ENCODE results near the gene MALAT1. TPM values are rescaled to one million over a fixed set of nuclear protein-coding genes. Genes with fewer than 3 reads are reported as not detected.

Gene MALAT1
- polyA plus RNA-seq, 4 donors: 557 to 843 (median 666) TPM

DNA sequence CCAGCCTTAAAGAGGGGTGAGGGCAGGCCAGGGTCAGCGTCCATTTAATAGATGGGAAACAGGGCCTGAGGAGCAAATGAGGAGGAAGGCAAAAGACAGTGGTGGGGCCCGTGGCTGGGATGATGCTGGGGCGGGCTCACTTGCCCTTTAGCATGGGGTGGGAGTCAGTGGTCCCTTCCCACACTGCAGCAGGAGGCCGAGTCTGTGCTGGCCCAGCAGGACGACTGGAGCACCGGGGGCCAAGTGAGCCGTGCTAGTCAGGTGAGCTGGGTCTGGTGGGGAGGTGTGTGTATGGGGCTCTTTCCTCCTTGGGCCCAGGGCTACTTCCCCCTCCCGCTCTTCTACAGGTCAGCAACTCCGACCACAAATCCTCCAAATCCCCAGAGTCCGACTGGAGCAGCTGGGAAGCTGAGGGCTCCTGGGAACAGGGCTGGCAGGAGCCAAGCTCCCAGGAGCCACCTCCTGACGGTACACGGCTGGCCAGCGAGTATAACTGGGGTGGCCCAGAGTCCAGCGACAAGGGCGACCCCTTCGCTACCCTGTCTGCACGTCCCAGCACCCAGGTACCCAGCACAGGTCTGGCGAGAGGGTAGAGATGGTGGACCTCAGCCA is 38.9 kb downstream of the MALAT1 start:
- no peak for DNase-seq (ENCODE audit: low read depth in 4 of 4, low spot score in 3 of 4)

DNA sequence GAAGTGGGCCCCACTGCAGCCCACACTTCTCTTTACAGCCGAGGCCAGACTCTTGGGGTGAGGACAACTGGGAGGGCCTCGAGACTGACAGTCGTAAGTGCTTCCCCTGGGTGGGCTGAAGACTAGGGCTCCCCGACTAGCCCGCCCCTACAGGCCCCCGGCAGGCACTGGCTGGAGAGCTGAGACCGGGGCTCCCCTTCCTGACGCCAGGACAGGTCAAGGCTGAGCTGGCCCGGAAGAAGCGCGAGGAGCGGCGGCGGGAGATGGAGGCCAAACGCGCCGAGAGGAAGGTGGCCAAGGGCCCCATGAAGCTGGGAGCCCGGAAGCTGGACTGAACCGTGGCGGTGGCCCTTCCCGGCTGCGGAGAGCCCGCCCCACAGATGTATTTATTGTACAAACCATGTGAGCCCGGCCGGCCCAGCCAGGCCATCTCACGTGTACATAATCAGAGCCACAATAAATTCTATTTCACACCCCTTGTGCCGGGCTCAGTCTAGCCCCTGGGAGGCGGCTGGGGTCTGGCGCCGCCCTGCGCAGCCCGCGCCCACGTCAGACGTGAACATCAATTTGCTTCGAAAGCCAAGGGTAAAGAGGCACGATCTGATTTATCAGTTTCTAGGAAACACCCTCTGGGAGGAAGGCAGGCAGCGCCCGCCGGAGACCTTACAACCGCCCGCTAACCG is 39.5 kb downstream of the MALAT1 start:
- DNase-seq (ENCODE audit: low read depth in 4 of 4, low spot score in 3 of 4): no peak

DNA sequence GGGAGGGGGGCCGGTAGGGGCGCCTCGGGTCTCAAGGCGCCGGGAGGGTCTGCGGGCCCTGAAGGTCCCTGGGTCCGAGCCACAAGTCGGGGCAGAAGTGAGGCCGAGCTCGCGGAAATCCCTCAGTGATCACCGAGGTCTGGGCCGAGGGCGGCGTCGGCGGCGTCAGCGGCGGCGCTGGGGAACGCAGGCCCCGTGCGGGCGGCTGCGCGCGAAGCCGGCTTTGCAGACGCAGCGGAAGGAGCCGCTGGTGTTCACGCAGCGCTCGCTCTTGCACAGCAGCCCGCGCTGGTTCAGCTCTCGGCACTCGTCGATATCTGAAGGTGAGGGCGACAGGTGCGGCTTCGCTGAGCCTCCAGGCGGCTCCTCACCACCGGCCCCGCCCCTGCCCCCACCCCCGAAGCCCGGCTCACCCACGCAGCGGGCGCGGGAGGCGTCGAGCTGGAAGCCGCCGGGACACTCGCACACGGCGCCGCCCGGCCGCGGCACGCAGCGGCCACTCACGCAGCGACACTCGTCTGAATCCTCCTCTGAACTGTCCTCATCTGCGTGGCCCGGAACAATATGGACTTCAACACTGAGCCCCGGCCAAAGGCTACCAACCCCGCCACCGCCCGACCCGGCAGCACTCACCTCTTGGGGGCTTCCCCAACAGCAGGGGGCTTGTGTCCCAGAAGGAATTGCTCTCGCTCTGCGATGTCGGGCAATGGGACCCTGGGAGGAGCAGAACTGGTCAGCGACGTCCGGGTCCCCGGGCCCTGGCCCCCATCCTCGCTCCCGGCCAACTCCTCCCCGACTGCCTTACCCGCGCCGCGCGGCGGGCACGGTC is 40.3 kb downstream of the MALAT1 start:
- DNase-seq (ENCODE audit: low read depth in 4 of 4, low spot score in 3 of 4): no peak

DNA sequence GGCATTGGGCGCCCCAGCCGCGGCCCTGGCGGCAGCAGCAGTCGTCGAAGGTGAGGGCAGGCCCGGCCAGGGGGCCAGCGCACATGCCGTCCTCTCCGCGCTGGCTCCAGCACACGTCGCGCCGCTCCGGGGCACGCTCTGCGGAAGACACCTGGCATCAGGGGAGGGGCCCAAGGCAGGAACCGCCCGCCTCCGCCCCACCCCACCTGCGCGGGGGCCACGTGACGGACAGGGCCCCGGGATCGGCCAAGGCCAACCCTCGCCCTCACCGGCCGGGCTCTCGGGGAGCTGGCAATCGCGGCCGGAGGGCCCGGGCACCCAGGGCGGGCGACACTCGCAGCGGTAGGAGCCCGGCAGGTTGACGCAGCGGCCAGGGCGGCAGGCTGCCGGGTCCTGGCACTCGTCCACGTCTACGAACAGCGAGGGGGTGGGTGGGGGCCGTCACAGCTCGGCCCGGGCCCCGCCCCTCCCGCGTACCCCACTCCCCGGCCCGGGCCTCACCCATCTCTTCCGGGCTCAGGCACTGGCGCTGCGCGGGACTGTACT is 41.0 kb downstream of the MALAT1 start:
- no peak for DNase-seq (ENCODE audit: low read depth in 4 of 4, low spot score in 3 of 4)

DNA sequence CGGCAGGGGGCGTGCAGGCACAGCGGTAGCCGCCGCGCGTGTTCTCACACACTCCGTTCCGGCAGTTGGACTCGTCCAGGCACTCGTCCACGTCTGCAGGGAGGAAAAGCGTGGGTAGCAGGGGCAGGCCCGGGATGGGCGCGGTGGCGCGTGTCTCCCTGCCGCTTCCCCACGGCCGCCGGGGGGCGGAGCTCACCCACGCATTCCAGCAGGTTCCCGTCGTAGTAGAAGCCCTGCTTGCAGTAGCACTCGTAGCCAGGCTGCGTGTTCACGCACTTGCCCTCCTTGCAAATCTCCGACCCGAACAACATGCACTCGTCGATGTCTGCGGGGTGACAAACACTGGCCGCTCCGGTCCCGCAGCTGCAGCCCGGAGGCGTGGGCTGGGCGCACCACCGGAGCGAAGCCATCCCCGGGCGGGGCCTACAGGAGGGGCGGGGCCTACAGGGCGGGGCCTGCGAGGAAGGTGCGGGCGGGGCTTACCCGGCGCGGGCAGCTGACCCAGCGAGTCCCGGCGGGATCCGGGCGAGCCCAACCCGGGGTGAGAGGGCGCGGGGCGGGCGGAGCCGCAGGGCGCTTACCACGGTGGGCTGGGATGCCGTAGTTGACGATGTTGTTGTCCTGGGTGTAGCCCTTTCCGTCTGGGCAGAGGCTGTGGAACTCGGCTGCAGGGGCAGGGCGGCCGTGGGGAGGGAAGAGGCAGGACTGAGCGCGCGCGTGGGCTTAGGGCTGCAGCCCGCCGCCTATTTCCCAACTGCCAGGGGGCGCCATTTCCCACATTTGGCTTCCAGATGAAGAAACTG is 41.6 kb downstream of the MALAT1 start:
- DNase-seq (ENCODE audit: low read depth in 4 of 4, low spot score in 3 of 4): peak in 3 of 4 donors; percentile 65 to 66 (median 65)

DNA sequence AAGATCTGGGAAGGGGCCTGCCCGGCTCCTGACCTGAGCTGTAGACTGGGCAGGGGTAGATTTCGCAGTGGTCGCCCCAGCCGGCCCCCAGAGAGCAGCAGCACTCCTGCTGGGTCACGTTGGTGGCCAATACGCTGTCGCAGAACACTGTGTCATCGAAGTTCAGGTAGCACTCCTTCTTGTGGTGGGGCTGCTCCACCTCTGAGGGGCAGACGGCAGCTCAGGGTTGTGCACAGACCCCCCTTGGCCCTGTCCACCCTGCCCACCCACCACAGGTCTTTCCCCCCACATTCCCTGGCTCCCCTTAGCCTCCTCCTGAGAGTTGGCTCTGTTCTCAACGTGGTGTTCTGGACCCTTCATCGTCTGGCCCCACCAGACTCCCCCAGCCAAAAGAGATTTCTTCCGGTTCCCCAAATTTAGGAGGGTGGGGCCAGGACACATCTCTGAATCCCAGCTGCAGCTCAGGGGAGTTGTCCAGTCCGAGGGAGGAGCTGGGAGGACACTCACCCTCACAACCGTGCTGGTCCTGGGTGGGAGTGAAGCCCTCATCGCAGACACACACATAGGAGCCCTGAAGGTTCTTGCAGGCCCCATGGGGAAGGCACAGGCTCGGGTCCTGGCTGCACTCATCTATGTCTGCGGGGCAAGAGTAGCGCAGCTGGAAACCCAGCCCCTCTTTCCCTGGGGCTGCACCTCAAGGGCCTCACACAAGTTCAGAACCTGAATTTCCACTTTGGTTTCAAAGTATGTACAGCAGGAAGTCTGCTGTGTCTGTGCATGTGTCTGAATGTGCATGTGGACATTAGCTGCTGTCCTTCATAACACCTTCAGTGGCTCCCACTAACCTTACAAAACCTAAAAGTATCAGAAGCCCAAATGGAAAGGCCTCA is 42.5 kb downstream of the MALAT1 start:
- no peak for DNase-seq (ENCODE audit: low read depth in 4 of 4, low spot score in 3 of 4)

DNA sequence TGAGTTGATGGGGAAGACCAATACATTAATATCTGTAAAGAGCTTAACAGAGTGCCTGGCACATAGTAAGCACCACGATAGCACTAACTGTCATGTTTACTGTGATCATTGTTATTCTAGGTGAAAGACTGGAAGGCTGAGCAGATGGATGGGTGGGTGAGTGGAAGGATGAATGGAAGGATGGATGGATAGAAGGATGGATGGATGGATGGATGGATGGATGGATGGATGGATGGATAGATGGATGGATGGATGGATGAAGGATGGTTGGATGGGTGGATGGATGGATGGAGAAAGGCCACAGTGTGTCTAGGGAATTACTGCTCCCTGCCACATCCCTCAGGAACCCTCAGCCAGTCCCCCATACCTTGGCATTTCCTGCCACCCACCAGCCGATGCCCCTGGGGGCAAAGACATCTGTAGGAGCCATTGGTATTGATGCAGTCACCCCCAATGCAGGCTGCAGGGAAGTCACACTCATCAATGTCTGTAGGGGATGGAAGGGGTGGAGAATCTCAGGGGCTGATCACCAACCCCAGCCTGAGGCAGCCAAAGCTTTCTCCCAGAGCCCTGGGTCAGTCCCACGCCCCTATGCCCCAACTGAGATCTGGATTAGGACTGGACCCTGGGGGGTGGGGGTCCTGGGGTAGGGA is 44.0 kb downstream of the MALAT1 start:
- no peak for DNase-seq (ENCODE audit: low read depth in 4 of 4, low spot score in 3 of 4)

DNA sequence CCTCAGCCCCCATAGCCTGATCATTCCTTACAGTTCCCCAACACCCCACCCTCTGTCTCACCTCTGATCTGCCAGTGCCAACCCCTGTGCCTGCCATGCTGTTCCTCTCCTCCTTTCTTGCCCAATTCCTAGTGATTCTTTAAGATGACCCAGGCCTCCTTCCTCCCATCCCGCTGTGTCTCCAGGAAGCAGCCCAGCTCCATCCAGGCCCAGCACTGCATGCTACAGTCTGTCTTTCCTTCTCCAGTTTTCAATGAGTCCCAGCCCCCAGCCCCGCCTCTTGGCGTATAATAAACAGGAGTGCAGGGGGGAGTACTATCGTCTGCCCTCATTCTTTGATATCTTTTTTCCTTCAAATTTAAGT is 47.0 kb downstream of the MALAT1 start:
- no peak for DNase-seq (ENCODE audit: low read depth in 4 of 4, low spot score in 3 of 4)

DNA sequence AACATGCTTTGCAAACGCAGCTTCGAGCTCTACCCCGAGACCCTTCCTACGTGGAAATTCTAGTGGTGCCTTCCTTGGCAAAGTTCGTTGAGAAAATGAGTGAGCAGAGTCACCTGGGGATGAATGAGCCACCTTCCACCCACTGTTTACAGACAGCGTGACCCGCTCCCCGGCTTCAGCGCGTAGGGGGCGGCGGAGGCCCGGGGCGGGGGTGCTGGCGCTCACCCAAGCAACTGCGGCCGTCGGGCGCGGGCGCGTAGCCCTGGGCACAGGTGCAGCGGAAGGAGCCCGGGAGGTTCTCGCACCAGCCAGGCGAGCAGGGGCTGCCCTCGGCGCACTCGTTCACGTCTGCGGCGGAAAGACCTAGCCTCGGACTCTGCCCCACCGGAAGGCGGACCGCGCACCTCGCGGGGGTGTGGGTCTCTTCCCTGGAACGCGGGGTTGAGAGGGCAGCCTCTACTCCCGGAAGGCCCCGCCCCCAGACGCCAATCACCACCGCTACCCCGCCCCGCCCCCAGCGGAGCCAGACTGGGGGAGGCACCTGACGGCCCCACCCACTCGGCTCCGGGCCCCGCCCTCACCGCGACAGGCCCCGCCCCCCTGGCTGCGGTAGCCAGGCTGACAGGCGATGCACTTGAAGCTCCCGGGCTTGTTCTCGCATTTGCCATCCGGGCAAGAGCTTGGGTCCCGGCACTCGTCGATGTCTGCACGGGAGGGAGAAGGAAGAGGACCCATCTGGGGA is 47.5 kb downstream of the MALAT1 start:
- DNase-seq (ENCODE audit: low read depth in 4 of 4, low spot score in 3 of 4): no peak

DNA sequence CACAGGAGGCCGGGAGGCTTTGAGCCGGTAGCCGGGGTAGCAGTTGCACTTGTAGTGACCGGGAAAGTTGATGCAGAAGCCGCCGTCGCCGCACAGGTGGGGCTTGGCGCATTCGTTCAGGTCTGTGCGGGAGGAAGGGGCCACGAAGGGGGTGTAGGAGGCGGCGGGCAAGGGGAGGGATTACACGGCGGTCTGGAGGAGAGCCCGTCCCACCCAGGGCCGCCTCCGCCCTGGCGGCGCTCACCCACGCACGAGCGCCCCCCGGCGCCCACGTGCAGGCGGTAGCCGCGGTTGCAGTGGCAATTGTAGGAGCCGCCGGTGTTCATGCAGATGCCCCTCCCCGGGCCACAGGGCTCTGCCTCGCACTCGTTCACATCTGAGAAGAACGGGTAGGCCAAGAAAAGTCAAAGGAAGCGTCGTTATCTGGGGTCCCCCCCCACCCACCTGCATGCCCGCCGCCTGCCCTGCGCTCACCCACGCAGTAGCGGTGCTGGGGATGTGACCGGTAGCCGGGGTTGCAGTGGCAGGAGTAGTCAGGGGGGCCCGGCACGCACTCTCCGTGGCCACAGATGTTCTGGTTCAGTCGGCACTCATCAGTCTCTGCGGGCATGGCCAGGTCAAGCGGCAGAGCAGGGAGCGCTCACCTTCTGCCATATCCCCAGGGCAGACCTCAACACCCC is 48.7 kb downstream of the MALAT1 start:
- no peak for DNase-seq (ENCODE audit: low read depth in 4 of 4, low spot score in 3 of 4)

DNA sequence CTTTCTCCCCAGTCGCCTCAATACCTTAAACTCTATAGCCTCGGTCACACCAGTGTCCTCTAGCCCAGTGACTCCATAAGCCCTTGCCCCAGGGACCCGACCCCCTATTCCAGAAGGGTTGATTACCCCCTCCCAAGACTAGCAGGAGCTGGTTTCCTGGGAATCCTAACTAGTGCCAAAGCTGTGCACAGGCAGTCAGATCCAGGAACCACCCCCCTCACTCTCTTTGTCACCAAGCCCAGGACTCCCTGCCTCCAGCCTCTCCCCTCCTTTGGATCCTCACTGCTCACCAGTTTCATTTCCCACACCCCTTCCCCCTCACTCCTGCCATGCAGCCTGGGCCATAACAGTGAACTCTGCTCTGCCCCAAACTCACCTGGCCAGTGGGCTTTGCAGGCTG is 49.5 kb downstream of the MALAT1 start:
- no peak for DNase-seq (ENCODE audit: low read depth in 4 of 4, low spot score in 3 of 4)

DNA sequence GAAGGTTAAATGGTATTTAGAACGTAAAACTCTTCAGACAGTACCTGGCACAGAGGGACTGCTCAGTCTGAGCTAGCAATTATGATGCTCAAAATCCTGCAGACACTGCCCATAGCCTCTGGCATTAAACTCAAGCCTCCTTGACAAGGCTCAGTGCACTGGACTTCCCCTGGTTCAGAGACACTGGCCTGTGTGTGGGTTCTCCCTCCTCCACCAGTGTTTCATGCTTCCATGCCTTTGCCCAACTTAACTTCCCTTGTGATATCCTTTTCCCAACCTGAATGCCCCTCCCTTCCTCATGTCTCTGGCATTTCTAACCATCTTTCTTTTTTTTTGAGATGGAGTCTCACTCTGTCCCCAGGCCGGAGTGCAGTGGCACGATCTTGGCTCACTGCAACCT is 50.3 kb downstream of the MALAT1 start:
- DNase-seq (ENCODE audit: low read depth in 4 of 4, low spot score in 3 of 4): no peak

DNA sequence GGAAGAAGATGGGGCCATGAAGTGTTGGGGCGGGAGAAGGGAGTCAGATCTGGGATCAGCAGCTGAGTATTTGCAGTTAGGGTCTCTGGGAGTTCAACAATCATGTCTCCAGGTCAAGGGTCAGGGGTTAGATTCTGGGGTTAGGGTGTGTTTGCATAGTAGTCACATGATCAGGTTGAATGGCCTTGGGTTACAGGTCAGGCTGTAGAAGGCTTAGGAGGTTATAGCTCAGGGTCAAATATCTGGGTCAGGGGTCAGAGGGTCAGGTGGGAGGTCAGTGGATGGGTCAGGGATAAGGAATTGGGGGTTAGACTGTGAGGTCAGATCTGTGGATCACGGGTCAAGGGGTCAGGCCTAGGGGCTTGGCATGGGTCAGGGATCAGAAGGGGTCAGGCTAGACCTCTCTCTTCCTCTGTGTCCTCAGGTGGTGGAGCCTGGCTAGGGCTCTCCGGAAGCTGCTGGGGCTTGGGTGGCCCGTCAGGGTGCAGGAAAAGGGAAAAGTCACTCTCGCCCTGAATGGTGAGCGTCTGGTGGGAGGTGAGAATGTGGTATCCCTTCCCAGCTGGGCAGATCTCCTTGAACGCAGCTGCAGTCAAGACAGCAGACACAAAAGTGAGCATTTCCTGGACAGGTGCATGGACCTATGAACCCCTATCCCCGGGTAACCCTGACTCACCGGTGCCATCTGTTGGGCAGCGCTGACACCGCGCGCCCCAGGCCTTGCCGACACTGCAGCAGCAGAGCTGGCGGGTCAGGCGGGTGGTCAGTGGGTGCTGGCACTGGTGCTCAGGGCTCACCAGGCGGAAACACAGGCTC is 52.9 kb downstream of the MALAT1 start:
- DNase-seq (ENCODE audit: low read depth in 4 of 4, low spot score in 3 of 4): no peak

DNA sequence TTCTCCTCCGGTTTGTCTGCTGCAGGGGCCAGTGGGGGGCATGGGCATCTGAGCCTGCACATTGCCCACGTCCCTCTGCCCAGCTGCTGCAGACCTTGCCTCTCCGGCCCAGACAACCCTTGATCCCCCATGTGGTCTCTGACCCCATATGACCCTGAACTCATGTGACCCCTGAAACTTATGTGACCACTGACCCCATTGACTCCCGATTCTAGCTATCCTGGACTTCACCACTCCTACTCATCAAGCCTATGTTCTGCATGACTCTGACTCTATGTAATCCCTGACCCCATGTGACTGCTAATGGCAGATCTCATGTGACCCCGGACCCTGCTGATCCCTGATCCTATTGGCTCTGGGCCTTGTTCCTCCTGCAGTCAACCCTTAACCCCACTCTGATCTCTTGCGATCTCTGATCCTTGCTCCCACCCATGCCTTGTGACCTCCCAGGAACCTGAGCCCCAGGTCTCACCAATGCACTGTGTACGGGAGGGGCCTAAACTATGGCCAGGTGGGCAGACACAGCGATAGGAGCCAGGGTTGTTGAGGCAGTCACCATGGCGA is 53.6 kb downstream of the MALAT1 start:
- no peak for DNase-seq (ENCODE audit: low read depth in 4 of 4, low spot score in 3 of 4)

DNA sequence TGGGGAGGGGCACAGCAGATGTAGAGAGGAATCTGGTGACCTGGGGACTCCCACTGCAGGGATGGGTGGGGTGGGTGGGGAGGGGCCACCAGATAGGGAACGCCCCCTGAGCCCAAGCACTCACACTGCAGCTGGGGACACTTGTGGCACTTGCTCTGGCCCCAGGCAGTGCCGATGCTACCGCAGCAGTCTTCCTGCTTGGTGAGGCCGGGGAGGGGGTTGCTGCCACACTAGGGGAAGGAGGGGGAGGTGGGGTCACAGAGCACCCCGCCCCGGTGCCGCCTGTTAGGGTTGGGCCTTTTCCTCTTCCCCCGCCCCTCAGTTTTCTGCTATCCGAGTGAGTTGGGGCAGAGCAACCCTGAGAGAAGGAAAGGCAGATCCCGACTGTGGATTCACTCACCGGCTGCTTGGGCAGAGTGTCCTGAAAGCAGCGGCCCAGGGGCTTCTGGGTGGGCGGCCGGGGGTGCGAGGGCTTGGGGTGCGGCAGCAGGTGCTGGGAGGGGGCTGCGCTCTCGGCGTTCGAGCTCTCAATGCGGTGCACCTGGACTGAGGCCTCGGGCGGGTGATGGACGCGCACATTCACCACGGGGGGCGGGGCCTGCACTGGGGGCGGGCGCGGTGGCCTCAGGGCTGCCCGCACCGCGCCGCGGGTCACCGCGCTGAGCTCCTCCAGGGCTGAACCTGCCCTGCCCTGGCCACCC is 54.6 kb downstream of the MALAT1 start:
- no peak for DNase-seq (ENCODE audit: low read depth in 4 of 4, low spot score in 3 of 4)

Data from left renal pelvis (tissue), 4 donors.